ENCODE data around the gene TTBK1. TPM values are rescaled to one million over a fixed set of nuclear protein-coding genes. Genes with fewer than 3 reads are reported as not detected.

The TTBK1 gene
- total and polyA plus RNA-seq, 2 donors (not counting 1 experiment from before 2014, with no cell fraction given) = 0.07 TPM; not detected in 1

DNA sequence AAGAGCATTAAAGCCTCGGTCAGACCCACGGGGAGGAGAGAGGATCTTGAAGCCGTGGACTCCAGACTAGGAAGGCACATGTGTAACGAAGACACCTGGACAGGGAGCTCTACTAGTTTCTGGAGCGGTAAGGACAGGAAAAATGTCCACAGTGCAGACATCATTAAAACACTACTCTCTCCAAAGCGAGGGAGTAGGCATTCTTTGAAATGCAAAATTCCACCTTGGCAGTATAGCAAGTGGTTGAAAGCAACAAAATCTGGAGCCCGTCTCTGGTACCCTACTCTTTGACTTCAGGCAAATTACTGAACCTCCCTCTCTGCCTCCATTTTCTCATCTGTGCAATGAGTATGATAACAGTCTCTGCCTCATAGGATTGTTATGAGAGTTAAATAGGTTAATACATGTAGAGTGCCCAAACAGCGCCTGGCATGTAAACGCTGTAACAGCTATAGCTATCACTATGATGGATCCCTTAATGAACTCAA is 65.8 kb downstream of the TTBK1 start:
- H3K36me3 ChIP-seq (replicated peaks in 1 of 2; ENCODE audit: control extremely low read depth in 1 of 2, control insufficient read depth in 1 of 2, extremely low read depth in 1 of 2, insufficient read depth in 2 of 2, low read length in 1 of 2) = peaks cover 0 to 2% of the 10 kb centered on the region in 2 experiments
- H3K4me3 Mint-ChIP-seq = peak overlapping the region; percentile 92
- H3K4me1 ChIP-seq (ENCODE audit: control insufficient read depth in 2 of 2, insufficient read depth in 2 of 2, low read length in 2 of 2) = peaks cover 45 to 46% of the 10 kb centered on the region in 2 donors
- H3K79me2 ChIP-seq (ENCODE audit: control insufficient read depth, insufficient read depth, low read length) = peaks cover 9% of the 10 kb centered on the region
- ATAC-seq (ENCODE audit: low read depth) (no peak), DNase-seq (no peak)
- peaks cover 2% of the 10 kb centered on the region for H3K9me3 Mint-ChIP-seq (ENCODE audit: insufficient read depth)
- intact Hi-C loops (cut with micrococcal nuclease) = loop anchor here (1.0 to 2.0 kb wide), 3 partner anchors 25 to 89 kb away; no protein-coding TSS in a partner anchor
- POLR2A ChIA-PET = interaction anchor here (1.6 kb wide), 1 partner anchor 9 kb away, joined by 4 read pairs; no protein-coding TSS in a partner anchor
- 39% methylated on average over 6 of the region's 9 CpGs for WGBS (ENCODE audit: insufficient coverage)
- H3K27me3 ChIP-seq (replicated peaks in 1 of 4; ENCODE audit: control extremely low read depth in 1 of 4, control insufficient read depth in 3 of 4, insufficient read depth in 4 of 4, low read length in 3 of 4) = no peaks in the 10 kb centered on the region
- H3K27ac ChIP-seq (ENCODE audit: low read length in 2 of 2) = peak overlapping the region in 1 of 2 donors; percentile 6
- H3K27me3 Mint-ChIP-seq = no peaks in the 10 kb centered on the region
- peak overlapping the region; percentile 88 for H3K4me2 ChIP-seq (replicated peaks; ENCODE audit: low read depth, low read length, poor library complexity, severe bottlenecking)
- TF ChIP-seq EZH2 (IDR thresholded peaks at IDR 0.05; ENCODE audit: borderline replicate concordance, insufficient read depth, low read depth, low read length, poor library complexity, severe bottlenecking) = no peak
- TF ChIP-seq, protein P1, sequence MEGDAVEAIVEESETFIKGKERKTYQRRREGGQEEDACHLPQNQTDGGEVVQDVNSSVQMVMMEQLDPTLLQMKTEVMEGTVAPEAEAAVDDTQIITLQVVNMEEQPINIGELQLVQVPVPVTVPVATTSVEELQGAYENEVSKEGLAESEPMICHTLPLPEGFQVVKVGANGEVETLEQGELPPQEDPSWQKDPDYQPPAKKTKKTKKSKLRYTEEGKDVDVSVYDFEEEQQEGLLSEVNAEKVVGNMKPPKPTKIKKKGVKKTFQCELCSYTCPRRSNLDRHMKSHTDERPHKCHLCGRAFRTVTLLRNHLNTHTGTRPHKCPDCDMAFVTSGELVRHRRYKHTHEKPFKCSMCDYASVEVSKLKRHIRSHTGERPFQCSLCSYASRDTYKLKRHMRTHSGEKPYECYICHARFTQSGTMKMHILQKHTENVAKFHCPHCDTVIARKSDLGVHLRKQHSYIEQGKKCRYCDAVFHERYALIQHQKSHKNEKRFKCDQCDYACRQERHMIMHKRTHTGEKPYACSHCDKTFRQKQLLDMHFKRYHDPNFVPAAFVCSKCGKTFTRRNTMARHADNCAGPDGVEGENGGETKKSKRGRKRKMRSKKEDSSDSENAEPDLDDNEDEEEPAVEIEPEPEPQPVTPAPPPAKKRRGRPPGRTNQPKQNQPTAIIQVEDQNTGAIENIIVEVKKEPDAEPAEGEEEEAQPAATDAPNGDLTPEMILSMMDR (IDR thresholded peaks at IDR 0.05) = no peak
- peaks cover 49% of the 10 kb centered on the region for H3K4me1 Mint-ChIP-seq
- CTCF ChIA-PET = interaction anchor here (0.8 to 4.5 kb wide), 18 partner anchors 8 to 88 kb away, joined by 3 to 48 read pairs (median 10); partner anchors contain the start of genes SLC22A7 and ZNF318
- peak overlapping the region in 4 of 5 experiments; percentile 52 to 68 (median 60) for H3K4me3 ChIP-seq (ENCODE audit: control extremely low read depth in 1 of 5, extremely low read depth in 1 of 5, insufficient read depth in 1 of 5, low read depth in 2 of 5, low read length in 4 of 5)
- H3K9ac ChIP-seq (ENCODE audit: low read length) = peak overlapping the region; percentile 64
- H3K27ac Mint-ChIP-seq = peak overlapping the region; percentile 71
- H4K20me1 ChIP-seq (ENCODE audit: control insufficient read depth, insufficient read depth, low read length, poor library complexity, severe bottlenecking) = peaks cover 8% of the 10 kb centered on the region
- peak overlapping the region; percentile 79 for H2AFZ ChIP-seq (ENCODE audit: insufficient read depth, low read depth, low read length, poor library complexity, severe bottlenecking)
- H3K9me3 ChIP-seq (ENCODE audit: control extremely low read depth in 1 of 3, control insufficient read depth in 2 of 3, insufficient read depth in 1 of 3, low read length in 2 of 3) = peaks cover 0 to 7% (median 0%) of the 10 kb centered on the region in 3 donors

DNA sequence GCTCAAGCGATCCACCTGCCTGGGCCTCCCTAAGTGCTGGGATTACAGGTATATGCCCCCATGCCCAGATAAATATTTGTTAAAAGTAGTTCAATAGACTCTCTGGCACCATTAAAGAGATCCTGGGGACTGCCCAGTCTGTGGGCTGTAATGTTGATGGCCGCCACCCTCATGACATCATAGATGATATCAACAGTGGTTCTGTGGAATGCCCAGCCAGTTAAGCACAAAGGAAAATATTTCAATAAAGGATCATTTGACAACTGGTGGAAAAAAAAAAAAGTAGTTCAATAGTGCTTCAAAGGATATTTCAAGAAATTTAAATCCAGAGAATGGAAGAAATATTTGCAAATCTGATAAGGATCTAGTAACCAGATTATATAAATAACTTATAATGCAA is 66.9 kb downstream of the TTBK1 start:
- Mint-ChIP-seq H3K4me1 (peaks cover 58% of the 10 kb centered on the region), H3K27ac (peak overlapping the region; percentile 53), H3K27me3 (no peaks in the 10 kb centered on the region), H3K9me3 (ENCODE audit: insufficient read depth) (peaks cover 2% of the 10 kb centered on the region), H3K4me3 (peak overlapping the region; percentile 30)
- ChIA-PET POLR2A (no interaction called here), CTCF (interaction anchor here (3.7 to 4.5 kb wide), 5 partner anchors 7 to 45 kb away, joined by 25 to 48 read pairs (median 37); no protein-coding TSS in a partner anchor)
- no peak overlapping the region for H3K4me3 ChIP-seq (ENCODE audit: control extremely low read depth in 1 of 5, extremely low read depth in 1 of 5, insufficient read depth in 1 of 5, low read depth in 2 of 5, low read length in 4 of 5)
- no peaks in the 10 kb centered on the region for H3K27me3 ChIP-seq (replicated peaks in 1 of 4; ENCODE audit: control extremely low read depth in 1 of 4, control insufficient read depth in 3 of 4, insufficient read depth in 4 of 4, low read length in 3 of 4)
- peaks cover 0 to 7% (median 0%) of the 10 kb centered on the region in 3 donors for H3K9me3 ChIP-seq (ENCODE audit: control extremely low read depth in 1 of 3, control insufficient read depth in 2 of 3, insufficient read depth in 1 of 3, low read length in 2 of 3)
- no peak overlapping the region for H3K9ac ChIP-seq (ENCODE audit: low read length)
- DNase-seq (no peak), ATAC-seq (ENCODE audit: low read depth) (no peak)
- H3K27ac ChIP-seq (ENCODE audit: low read length in 2 of 2) = no peak overlapping the region
- H4K20me1 ChIP-seq (ENCODE audit: control insufficient read depth, insufficient read depth, low read length, poor library complexity, severe bottlenecking) = peaks cover 8% of the 10 kb centered on the region
- H3K79me2 ChIP-seq (ENCODE audit: control insufficient read depth, insufficient read depth, low read length) = peaks cover 9% of the 10 kb centered on the region
- TF ChIP-seq, protein P1 (IDR thresholded peaks at IDR 0.05) = no peak
- TF ChIP-seq EZH2 (IDR thresholded peaks at IDR 0.05; ENCODE audit: borderline replicate concordance, insufficient read depth, low read depth, low read length, poor library complexity, severe bottlenecking) = no peak
- H3K4me1 ChIP-seq (ENCODE audit: control insufficient read depth in 2 of 2, insufficient read depth in 2 of 2, low read length in 2 of 2) = peaks cover 46% of the 10 kb centered on the region in 2 donors
- no peak overlapping the region for H2AFZ ChIP-seq (ENCODE audit: insufficient read depth, low read depth, low read length, poor library complexity, severe bottlenecking)
- peaks cover 2% of the 10 kb centered on the region in 2 experiments for H3K36me3 ChIP-seq (replicated peaks in 1 of 2; ENCODE audit: control extremely low read depth in 1 of 2, control insufficient read depth in 1 of 2, extremely low read depth in 1 of 2, insufficient read depth in 2 of 2, low read length in 1 of 2)
- no CpG with 5 or more reads among the region's 2 CpGs for WGBS (ENCODE audit: insufficient coverage)
- intact Hi-C loops (cut with micrococcal nuclease) = loop anchor here (5.0 kb wide), 1 partner anchor 57 kb away; the partner anchor contains the start of gene ZNF318
- no peak overlapping the region for H3K4me2 ChIP-seq (replicated peaks; ENCODE audit: low read depth, low read length, poor library complexity, severe bottlenecking)

All from B cell (primary cell).